Activated CD8-positive, alpha-beta memory T cell treated with anti-CD3 and anti-CD28 coated beads, Interleukin-2, amount 50 U/mL, for 24 hours (primary cell): ENCODE measurements around the gene LDHA.
A peak's percentile ranks its signal among the peaks of the same experiment; 100 is the strongest.
"Not testable (repeated sequence)": the region's sequence is repeated elsewhere in the genome, so short reads cannot be mapped to it uniquely, and the experiment has no call there.

Source experiments
- DNase-seq: peaks from one replicate; pipeline ENCODE4 v3.0.0-alpha.2; 2020; ENCODE audit errors: extremely low read depth

LDHA gene

GRCh38 chr11:18394928-18395734 is 768 bp downstream of the LDHA start:
- DNase-seq, result peak; percentile 5

DNA sequence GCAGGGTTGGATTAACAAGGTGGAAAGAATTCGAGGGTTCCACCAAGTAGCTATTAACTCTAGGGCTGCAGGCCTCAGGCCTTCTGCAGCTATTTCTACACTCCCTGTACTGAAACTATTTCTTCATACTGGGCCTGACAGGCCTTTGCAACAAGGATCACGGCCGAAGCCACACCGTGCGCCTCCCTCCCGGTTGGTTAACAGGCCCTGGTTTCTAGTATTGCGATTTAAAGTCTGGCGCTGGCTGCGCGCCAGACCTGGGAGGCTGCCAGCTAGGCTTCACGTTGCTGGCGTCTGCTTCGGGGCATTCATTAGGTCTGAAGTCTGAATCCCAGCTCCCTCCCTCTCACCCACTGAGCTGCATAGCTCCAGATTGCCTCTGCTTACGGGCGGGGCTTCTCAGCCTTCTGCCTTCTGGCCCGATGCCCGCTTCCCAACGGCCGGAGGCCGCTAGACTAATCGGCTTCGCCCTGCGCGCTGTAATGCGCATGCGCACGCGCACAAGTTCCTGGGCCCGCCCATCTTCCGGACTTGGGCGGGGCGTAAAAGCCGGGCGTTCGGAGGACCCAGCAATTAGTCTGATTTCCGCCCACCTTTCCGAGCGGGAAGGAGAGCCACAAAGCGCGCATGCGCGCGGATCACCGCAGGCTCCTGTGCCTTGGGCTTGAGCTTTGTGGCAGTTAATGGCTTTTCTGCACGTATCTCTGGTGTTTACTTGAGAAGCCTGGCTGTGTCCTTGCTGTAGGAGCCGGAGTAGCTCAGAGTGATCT is 1.6 kb downstream of the LDHA start:
- peak; percentile 88 for DNase-seq

DNA sequence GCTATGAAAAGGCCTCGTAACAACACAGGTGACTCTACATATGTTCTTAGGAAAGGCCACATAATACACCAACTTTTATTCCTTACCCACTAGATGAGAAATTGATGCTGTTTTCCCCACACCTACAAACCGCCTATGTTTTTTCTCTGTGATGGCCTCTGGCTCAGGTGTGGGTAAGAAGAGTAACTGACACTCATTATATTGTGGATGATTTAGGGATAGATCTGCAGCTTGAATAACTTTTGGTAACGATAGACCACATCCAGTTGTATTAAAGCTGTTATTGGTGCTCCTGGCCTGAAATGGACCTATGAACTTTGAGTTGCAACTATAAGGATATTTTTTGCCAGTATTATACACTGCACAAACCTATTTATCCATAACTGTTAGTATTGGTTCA is 3.6 kb downstream of the LDHA start:
- DNase-seq, result no peak

GRCh38 chr11:18401077-18401476 is 6.7 kb downstream of the LDHA start:
- not testable (repeated sequence) for DNase-seq

GRCh38 chr11:18404062-18404461 is 9.7 kb downstream of the LDHA start:
- DNase-seq, result no peak

DNA sequence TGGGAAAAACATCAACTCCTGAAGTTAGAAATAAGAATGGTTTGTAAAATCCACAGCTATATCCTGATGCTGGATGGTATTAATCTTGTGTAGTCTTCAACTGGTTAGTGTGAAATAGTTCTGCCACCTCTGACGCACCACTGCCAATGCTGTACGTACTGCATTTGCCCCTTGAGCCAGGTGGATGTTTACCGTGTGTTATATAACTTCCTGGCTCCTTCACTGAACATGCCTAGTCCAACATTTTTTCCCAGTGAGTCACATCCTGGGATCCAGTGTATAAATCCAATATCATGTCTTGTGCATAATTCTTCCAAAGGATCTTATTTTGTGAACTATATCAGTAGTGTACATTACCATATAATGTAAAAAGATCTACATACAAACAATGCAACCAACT is 13.0 kb downstream of the LDHA start:
- DNase-seq, result not testable (repeated sequence)

- DNase-seq, result no peak
These were observed 14.4 kb downstream of the LDHA start for GRCh38 chr11:18408558-18409291.

DNA sequence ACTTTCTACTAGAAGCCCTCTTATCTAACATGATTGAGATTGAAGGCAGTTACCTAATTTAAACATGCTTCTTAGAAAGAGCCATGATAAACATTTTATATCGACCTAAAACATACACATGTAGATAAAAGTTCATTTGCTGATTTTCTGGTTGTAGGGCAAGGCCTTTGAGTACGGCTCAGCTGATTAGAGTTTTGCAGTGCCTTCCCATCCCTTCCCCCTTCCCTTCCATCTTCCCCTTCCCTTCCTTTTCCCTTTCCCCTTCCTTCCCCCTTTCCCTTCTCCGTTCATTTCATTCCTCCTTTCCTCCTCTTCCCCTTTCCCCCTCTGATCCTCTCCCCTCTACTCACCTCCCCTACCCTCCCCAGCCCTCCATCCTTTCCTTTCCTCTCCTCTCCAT is 22.1 kb downstream of the LDHA start:
- no peak for DNase-seq

GRCh38 chr11:18419040-18419439 is 24.7 kb downstream of the LDHA start:
- no peak for DNase-seq

DNA sequence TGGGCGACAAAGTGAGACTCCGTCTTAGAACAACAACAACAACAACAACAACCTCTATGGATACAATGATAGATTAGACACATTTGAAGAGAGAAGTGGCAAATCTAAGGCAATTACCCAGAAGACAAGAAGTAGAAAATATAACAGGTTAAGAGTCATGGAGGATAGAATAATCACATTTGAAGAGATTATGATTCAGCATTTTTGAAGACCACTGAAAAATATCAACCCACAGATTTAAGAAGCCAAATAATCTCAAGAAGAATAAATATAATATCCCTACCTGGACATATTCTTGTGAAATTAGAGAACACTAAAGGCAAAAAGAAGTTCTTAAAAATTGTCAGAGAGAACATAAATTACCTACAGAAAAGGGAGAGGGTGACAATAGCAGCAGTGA is 25.7 kb downstream of the LDHA start:
- DNase-seq, result no peak

GRCh38 chr11:18427240-18427639 is 32.9 kb downstream of the LDHA start:
- no peak for DNase-seq

- no peak for DNase-seq
These were observed 35.0 kb downstream of the LDHA start for GRCh38 chr11:18429332-18429731.

DNA sequence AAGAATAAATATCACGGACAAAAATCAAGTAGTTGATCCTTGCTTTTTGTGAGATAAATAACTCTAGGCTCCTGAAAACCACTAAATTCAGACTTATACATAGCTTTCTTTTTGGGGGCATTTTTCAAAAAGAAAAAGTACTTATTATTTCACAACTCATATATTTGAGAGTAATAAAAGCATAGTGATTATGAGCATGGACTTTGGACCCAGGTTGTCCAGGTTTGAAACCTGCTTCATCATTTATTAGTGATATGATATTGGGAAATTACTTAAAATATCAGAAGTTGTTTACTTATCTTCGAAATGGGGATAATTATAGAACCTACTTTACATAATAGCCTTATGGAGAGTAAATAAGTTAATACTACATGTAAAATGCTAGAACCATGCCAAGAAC is 44.3 kb downstream of the LDHA start:
- no peak for DNase-seq

- DNase-seq, result no peak
These were observed 54.9 kb downstream of the LDHA start for GRCh38 chr11:18449251-18449650.

DNA sequence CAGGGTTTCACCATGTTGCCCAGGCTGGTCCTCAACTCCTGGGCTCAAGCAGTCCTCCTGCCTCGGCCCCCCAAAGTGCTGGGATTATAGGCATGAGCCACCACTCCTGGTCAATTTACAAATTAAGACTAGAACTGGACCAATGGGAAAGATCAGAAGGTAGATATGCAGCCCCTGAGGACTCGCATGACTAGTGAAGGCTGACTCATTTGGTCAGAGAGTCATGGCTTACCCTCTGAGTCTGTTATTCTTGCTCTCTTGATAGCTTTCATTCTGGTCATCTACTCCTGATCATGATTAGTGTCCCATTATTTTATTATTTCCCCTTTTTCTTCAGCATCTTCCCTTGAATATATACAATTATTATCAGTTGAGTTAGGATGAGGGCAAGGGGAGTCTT is 58.6 kb downstream of the LDHA start:
- no peak for DNase-seq

DNA sequence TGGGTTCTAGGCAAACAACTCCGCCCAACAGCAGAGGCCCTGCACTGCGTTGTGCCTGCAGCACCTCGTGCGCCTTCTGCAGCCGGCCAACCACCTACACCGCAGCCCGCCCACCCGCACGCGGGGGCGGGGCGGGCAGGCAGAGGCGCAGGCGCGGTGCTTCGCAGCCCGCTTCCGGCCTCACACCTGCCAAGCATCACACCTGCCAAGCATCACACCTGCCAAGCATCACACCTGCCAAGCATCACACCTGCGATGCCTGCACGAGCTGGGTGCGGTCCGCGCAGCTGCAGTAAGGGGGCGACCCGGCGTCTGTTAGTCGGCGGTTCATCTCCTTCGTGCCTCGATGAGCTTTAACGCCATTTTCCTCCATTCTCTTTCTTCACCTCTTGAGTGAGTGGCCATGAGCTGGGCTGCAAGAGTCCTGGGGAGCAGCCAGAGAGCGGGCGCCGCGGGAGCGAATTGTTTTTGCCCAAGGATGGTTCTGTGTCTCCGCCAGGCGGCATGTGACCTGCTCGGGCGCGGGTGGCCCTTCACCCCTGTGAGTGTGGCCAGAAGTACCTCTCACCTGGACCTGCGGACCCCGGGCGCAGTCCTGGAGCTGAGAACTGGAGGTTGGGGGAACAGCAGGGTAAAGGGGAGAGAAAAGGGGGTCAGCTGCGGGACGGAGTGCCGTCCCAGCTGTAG is 61.5 kb downstream of the LDHA start, which contains the start of gene LDHAL6A:
Gene LDHAL6A, plus strand, starts transcription at position 171 of the 687 bp plus-strand sequence. CDS start 825 bp downstream, outside the sequence.
- DNase-seq, result no peak

- DNase-seq, result no peak
These were observed 63.1 kb downstream of the LDHA start for GRCh38 chr11:18457450-18457849.
